Right ventricle myocardium inferior (tissue), 1 donor: ENCODE results near the gene ORMDL3. TPM values are rescaled to one million over a fixed set of nuclear protein-coding genes. Genes with fewer than 3 reads are reported as not detected.
"Not testable (repeated sequence)": the region's sequence is repeated elsewhere in the genome, so short reads cannot be mapped to it uniquely, and the experiment has no call there.

ENCODE experiments used
- ATAC-seq: fragments of 200-7000 bp; cut with Tn5 transposase; one replicate; pipeline ENCODE4 v1.9.1; 2020; ENCODE audit warnings: mild to moderate bottlenecking, moderate library complexity
- DNase-seq: peaks from one replicate; pipeline ENCODE4 v3.0.0; 2021; ENCODE audit errors: missing footprints
- intact Hi-C: fragments of 100-400 bp; cut with DNase I; formaldehyde crosslinking; loops from one replicate; pipeline ENCODE4 v1.11.0; 2022
- total RNA-seq: library from RNA; stranded (reverse); fragmentation: NEBNext Ultra II Directional; extraction: Animal tissue kit (Norgen Biotek cat#: 25700); gene quantifications from one replicate; pipeline ENCODE4 v1.2.1, GENCODE V29; 2021
- donor health status: DM: no; HTN: yes; CAD: no; lungs with severe emphysema.

Gene ORMDL3
- total RNA-seq, 1 donor from 2014 or later, result 34.7 TPM

DNA sequence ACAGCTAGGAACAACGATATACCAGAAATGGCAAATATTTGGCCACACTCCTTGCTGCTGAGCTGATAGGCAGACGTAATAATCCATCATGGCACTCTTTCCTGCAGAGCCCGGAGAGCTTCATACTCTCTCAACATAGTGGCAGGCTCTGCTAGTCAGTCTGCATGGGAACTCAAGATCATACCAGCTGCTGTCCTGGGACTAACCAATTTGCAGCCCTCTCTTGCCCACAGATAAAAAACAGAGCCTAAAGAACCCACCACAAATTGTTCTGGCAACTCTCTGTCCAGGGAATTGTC lies 22.5 kb downstream of the ORMDL3 start:
- intact Hi-C loops, result no loop called here
- no peak for DNase-seq
- no peak for ATAC-seq

DNA sequence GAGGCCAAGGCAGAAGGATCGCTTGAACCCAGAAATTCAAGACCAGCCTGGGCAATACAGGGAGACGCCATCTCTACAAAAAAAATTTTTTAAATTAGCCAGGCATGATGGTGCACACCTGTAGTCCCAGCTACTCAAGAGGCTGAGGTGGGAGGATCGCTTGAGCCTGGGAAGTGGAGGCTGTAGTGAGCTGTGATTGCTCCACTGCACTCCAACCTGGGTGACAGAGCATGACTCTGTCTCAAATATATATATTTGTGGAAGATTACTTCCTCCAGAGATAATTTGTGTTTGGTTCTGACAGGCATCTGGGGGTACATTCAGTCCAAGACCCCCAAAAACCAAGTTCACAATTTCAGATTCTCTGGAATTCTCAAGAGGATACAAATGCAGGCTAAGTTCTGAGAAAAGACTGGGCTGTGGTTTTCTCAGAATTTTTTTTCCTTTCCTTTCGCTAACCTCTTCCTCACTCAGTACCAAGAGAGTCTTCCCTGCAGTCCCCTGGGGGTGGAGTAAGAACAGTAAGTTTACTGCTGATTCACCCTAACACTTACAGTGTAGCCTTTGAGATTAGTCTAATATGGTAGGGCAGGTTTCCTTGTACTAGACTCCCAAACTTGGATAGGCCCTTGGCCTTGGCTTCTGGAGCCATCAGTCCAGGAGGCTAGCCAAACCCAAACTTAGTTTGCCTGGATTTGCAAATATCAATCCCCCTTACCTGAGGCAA lies 24.1 kb downstream of the ORMDL3 start:
- DNase-seq (no peak), ATAC-seq (no peak)
- intact Hi-C loops, result no loop called here

DNA sequence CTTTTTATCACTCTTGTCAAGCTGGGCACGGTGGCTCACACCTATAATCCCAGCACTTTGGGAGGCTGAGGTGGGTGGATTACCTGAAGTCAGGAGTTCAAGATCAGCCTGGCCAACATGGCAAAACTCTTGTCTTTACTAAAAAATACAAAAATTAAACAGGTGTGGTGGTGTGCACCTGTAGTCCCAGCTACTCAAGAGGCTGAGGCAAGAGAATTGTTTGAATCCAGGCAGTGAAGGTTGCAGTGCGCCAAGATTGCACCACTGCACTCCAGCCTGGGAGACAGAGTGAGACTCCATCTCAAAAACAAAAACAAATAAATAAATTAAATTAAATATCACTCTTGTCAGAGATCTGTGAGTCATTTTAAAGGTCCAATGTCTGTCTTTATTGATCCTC lies 25.4 kb downstream of the ORMDL3 start:
- ATAC-seq, intact Hi-C loops, DNase-seq: not testable (repeated sequence)

- ATAC-seq (no peak), DNase-seq (no peak)
- intact Hi-C loops, result no loop called here
These were observed 28.2 kb downstream of the ORMDL3 start for GRCh38 chr17:39899215-39899614.

DNA sequence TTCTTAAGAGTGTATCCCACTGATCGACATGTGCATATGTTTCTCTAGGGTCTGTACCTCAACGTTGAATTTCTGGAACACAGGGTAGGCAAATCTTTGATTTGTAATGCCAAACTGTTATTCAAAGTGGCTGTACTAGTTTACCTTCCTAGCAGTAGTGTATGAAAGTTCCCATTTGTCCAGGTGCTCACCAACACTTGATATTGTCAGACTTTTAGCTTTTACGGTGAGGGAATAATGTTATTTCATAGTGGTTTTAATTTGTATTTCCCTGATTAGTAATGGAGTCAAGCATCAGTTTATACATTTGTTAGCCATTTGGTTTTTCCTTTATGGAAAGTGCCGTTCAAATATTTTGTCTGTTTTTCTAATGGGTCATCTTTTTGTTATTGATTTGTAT lies 29.3 kb downstream of the ORMDL3 start:
- intact Hi-C loops, result no loop called here
- no peak for ATAC-seq

GRCh38 chr17:39894681-39895376 lies 32.6 kb downstream of the ORMDL3 start:
- intact Hi-C loops, result no loop called here
- no peak for ATAC-seq
- DNase-seq, result no peak

More for the DNA sequence above, 29.3 kb downstream of the ORMDL3 start:
- DNase-seq, result no peak

DNA sequence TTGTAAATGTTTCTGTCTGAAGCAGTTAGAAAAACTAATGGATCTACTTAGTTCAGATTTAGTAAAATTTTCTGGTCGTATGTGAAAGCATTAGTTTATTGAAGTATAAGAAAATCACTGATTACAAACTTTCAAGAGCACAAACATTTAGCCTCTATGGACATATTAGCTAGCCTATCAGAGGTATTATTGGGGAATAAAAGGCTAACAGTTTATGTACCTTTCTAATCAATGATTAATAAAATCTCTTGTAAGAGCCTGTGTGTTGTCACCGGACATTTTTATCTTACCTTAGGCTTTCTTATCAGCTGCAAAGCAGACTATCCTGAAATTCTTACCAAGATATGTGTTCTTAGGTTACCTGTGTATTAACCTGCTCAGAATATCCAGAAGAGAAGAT lies 38.2 kb downstream of the ORMDL3 start:
- no peak for ATAC-seq
- intact Hi-C loops, result no loop called here
- no peak for DNase-seq

GRCh38 chr17:39887078-39887477 lies 40.3 kb downstream of the ORMDL3 start:
- intact Hi-C loops, result no loop called here
- no peak for DNase-seq
- ATAC-seq, result no peak

- intact Hi-C loops, ATAC-seq: not testable (repeated sequence)
These were observed 41.3 kb downstream of the ORMDL3 start for GRCh38 chr17:39886102-39886501.

DNA sequence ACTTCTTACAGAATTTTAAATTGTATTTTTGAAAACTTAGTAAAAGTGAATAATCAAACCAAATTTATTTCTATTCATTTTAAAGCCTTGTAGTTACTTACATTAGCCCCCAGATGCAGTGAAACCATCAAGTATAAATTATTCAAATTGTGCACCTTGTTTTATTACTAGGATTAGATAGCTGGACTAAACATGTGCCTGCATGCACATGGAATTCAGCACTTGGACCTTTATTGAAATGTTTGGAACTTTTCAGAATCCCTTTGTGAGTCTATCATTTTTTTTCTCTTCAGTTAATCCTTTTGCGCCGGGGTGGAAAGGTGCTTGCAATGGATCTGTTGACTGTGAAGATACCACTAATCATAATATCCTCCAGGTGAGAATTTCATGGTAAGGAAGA lies 54.6 kb downstream of the ORMDL3 start:
- ATAC-seq (no peak), DNase-seq (no peak)
- intact Hi-C loops, result loop anchor here (2.0 kb wide), 1 partner anchor 108 kb away; the partner anchor contains the start of gene PSMD3

More at GRCh38 chr17:39886102-39886501, 41.3 kb downstream of the ORMDL3 start:
- DNase-seq, result not testable (repeated sequence)

GRCh38 chr17:39871801-39872200 lies 55.6 kb downstream of the ORMDL3 start:
- no peak for DNase-seq
- no peak for ATAC-seq
- intact Hi-C loops, result loop anchor here (2.0 kb wide), 1 partner anchor 109 kb away; the partner anchor contains the start of gene PSMD3

Other genes starting within 250 kb of the ORMDL3 start
- gene PGAP3, start 239.5 kb downstream of the ORMDL3 start, total RNA-seq, result 10.4 TPM
- gene ERBB2, start 227.5 kb downstream of the ORMDL3 start, total RNA-seq, result 68.7 TPM
- gene MIEN1, start 197.1 kb downstream of the ORMDL3 start, total RNA-seq, result 49.4 TPM
- 2.4 TPM for gene GRB7, start 189.7 kb downstream of the ORMDL3 start, total RNA-seq
- gene IKZF3, start 63.3 kb downstream of the ORMDL3 start, total RNA-seq, result 0.32 TPM
- not detected for gene ZPBP2, start 59.4 kb downstream of the ORMDL3 start, total RNA-seq
- 2.1 TPM for gene GSDMB, start 9.0 kb downstream of the ORMDL3 start, total RNA-seq
- not detected for gene LRRC3C, start 131 bp upstream of the ORMDL3 start, total RNA-seq
- 1.4 TPM for gene GSDMA, start 35.4 kb upstream of the ORMDL3 start, total RNA-seq
- gene PSMD3, start 53.2 kb upstream of the ORMDL3 start, total RNA-seq, result 86.9 TPM
- not detected for gene CSF3, start 87.8 kb upstream of the ORMDL3 start, total RNA-seq
- 53.9 TPM for gene MED24, start 126.8 kb upstream of the ORMDL3 start, total RNA-seq
- 88.3 TPM for gene THRA, start 135.4 kb upstream of the ORMDL3 start, total RNA-seq
- 24.9 TPM for gene NR1D1, start 173.0 kb upstream of the ORMDL3 start, total RNA-seq
- 51.4 TPM for gene MSL1, start 194.4 kb upstream of the ORMDL3 start, total RNA-seq
- 49.1 TPM for gene CASC3, start 212.9 kb upstream of the ORMDL3 start, total RNA-seq
- 2.1 TPM for gene RAPGEFL1, start 249.9 kb upstream of the ORMDL3 start, total RNA-seq